GM20000 (cell line): Measurements from ENCODE around the gene YPEL5.
"Not testable (repeated sequence)": the region's sequence is repeated elsewhere in the genome, so short reads cannot be mapped to it uniquely, and the experiment has no call there.

Source experiments
- DNase-seq: peaks from one replicate; pipeline ENCODE4 v3.0.0; 2012; ENCODE audit warnings: low spot score
- TF ChIP-seq, protein P1 (sequence below): IDR thresholded peaks from 2 replicates; pipeline ENCODE4 v1.5.1; 2012; ENCODE audit warnings: mild to moderate bottlenecking, control low read depth; ENCODE audit errors: extremely low read depth, missing control alignments

YPEL5 gene

DNA sequence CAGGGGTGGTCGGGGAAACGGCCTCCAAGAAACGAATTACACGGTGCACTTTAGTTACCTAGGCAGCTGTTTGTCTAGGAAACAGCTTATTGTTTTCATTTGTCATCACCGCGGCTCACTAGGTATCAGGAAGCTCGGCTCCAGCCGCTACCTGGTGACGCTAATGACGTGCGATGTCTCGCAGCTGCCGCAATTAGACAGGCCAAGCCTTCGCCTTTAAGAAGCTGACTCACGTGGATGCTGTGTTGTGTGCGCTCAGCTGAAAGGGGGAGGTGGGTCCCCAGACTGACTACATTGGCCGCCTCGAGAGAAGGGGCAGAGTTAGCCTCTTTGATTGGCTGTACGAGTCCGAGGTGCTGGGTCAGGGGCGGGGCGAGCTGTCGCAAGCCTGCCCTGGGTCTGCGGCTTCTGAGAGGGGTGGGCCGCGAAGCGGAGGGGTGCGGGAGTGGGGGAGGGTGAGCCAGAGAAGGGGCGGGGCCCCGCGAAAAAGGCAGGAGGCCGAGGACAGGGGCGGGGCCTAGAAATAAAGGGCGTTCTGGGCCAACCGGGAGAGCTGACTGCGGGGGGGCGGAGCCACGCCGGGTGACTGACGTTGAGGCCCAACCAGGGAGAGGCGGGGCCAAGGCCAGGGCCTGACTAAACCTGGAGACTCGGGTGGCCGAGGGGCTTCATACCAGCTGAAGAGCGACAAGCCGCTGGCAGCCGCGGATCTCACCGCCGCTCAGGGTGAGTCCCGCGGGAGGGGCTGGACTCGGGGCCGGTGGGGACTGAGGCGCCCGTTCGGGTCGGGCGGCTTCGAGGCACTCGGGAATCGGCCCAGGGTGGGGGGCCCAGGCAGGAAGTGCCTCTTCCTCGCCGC is at the start of gene YPEL5:
Gene YPEL5, plus strand, starts transcription at position 671 of the 859 bp plus-strand sequence. CDS start 9,645 bp downstream, outside the sequence.
- DNase-seq, result peak; percentile 98
- TF ChIP-seq, protein P1, sequence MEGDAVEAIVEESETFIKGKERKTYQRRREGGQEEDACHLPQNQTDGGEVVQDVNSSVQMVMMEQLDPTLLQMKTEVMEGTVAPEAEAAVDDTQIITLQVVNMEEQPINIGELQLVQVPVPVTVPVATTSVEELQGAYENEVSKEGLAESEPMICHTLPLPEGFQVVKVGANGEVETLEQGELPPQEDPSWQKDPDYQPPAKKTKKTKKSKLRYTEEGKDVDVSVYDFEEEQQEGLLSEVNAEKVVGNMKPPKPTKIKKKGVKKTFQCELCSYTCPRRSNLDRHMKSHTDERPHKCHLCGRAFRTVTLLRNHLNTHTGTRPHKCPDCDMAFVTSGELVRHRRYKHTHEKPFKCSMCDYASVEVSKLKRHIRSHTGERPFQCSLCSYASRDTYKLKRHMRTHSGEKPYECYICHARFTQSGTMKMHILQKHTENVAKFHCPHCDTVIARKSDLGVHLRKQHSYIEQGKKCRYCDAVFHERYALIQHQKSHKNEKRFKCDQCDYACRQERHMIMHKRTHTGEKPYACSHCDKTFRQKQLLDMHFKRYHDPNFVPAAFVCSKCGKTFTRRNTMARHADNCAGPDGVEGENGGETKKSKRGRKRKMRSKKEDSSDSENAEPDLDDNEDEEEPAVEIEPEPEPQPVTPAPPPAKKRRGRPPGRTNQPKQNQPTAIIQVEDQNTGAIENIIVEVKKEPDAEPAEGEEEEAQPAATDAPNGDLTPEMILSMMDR, result no peak

DNA sequence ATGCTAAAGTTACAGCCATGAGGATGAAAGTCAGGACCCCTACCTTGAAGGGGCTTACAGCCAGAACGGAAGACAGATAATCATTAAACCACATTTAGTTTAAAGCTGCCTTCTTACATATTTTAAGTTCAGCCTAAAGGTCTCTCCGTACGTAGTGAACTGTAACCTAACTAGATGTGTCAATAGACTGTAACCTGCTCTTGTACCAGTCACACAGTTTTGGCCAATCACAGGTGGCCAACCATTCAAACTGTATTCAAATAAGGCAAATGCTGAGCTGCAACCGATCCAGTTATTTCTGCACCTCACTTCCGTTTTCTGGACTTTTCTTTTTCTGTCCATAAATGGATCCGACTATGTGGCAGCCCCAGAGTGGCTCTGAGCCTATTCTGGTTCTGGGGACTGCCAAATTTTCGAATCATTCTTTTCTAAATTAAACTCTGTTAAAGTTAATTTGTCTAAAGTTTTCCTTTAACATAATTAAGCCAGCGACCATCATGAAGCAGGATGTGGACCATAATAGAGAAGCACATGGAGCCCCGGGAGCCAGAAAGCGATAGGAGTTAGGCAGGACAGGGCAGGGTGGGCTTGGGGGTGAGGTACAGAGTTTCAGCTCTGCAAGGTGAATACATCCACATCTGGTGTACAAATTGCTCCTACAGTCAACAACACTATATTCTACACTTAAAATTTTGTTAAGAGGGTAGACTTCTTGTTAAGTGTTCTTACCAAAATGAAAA is 48.4 kb upstream of the YPEL5 start:
- no peak for DNase-seq
- TF ChIP-seq, protein P1, result no peak

DNA sequence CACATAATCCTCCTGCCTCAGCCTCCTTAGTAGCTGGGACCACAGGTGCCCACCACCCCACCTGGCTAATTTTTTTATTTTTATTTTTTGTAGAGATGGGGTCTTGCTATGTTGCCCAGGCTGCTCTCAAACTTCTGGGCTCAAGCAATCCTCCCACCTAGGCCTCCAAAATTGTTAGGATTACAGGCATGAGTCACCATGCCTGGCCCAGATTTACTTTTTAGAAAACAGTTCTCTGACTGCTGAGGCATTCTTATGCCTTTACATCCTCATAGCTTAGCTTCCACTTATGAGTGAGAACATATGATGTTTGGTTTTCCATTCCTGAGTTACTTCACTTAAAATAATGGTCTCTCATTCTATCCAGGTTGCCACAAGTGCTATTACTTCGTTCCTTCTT is 47.4 kb upstream of the YPEL5 start:
- DNase-seq, result not testable (repeated sequence)

DNA sequence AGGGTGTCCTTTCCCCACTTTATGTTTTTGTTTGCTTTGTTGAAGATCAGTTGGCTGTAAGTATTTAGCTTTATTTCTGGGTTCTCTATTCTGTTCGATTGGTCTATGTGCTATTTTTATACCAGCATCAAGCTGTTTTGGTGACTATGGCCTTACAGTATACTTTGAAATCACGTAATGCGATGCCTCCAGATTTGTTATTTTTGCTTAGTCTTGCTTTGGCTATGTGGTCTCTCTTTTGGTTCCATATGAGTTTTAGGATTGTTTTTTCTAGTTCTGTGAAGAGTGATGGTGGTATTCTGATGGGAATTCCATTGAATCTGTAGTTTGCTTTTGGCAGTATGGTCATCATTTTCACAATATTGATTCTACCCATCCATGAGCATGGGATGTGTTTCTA is 46.1 kb upstream of the YPEL5 start:
- not testable (repeated sequence) for DNase-seq

DNA sequence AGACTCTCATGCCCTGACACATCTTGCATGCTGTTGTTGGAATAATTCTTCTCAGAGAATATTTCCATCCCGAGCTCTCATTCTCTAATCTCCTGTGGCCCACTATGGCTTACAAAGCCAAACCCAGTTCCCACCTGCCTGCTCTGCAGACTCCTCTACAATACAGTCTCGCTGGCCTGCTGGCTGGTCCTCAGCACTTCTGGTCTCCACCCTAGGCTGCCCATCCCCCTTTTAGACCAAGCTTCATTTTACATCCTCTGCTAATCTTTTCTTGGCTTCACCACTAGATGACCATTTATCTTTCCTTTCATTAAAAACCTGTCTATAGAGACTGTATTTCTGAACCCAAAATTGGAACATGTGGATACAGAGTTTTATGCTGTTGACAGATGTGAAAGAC is 42.5 kb upstream of the YPEL5 start:
- no peak for DNase-seq
- TF ChIP-seq, protein P1, result no peak

DNA sequence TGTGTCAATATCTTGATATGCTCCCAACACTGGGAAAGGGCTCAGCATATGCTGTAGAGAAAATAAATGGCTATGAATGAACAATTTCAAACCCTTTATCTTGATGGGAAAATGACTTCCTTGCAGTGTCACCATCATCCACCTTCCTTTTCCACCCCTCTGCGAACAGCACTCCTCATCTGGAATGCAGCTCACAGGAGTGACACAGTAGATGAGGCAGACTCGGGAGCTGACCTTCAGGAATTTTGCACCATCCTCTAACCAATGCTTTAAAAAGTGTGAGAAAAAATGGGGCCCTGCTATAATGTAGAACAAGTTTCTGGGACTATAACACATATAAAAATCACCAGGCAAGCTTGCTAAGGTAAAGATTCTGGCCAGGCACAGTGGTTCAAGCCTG is 41.3 kb upstream of the YPEL5 start:
- no peak for DNase-seq
- TF ChIP-seq, protein P1, result no peak

DNA sequence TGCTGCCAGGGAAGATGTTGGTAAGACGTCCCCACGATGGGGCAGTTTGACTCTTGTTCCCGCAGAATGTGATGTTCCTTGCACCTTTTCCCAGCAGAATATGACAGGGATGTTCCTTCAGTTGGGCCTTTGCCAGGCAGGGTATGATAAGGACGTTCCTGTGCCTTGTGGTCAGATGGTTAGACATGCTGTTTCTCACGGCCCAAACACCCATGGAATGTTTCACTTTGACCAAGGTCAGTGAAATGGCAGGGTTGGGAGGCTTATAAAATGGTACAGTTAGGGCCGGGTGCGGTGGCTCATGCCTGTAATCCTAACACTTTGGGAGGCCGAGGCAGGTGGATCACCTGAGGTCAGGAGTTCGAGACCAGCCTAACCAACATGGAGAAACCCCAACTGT is 40.3 kb upstream of the YPEL5 start:
- DNase-seq, result no peak
- TF ChIP-seq, protein P1, result no peak

DNA sequence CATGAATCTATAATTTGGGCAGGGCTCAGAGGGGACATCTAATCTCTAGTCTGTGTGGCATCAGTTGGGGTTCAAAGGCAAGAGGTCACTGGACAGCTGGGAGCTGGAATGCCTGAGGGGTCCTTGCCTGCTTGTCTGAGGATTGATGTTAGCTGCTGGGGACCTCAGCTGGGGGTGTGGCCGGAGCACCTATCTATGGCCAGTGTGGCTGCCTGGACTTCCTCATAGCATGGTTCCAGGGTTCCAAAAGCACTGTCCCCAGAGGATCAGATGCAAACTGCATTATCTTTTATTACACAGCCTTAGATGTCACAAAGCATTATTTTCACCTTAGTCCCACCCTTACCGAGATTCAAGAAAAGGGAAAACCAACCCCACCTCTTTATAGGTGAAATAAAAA is 38.6 kb upstream of the YPEL5 start:
- TF ChIP-seq, protein P1, result no peak
- DNase-seq, result no peak
